WTC11 (cell line): ENCODE measurements around the gene SLAMF1. TPM values are rescaled to one million over a fixed set of nuclear protein-coding genes. Genes with fewer than 3 reads are reported as not detected.

ENCODE experiments used
- ATAC-seq: fragments of 200-7000 bp; cut with Tn5 transposase; 2 replicates; pipeline ENCODE4 v1.10.0; 2021; ENCODE audit warnings: mild to moderate bottlenecking, moderate library complexity
- CTCF ChIA-PET: fragments of 300-600 bp; sonication (Branson Sonifier 250); formaldehyde crosslinking; loops from one replicate; lab custom pipeline; 2021; ENCODE audit warnings: antibody characterized with exemption; lab: Charles Lee
- POLR2A ChIA-PET: fragments of 350-600 bp; sonication (Branson Sonifier 250); formaldehyde crosslinking; loops from one replicate; lab custom pipeline; 2021; ENCODE audit warnings: antibody characterized with exemption; lab: Charles Lee
- DNase-seq: peaks from one replicate; pipeline ENCODE4 v3.0.0; 2021; ENCODE audit warnings: low spot score
- H3K27ac Mint-ChIP-seq: 2 replicates; pipeline ENCODE4 v1.8.0; 2021; ENCODE audit warnings: mixed read lengths
- H3K27me3 Mint-ChIP-seq: 2 replicates; pipeline ENCODE4 v1.8.0; 2021; ENCODE audit warnings: low read depth, mild to moderate bottlenecking, moderate library complexity, mixed read lengths
- H3K36me3 Mint-ChIP-seq: 2 replicates; pipeline ENCODE4 v1.8.0; 2021; ENCODE audit warnings: mixed read lengths
- H3K4me1 Mint-ChIP-seq: 2 replicates; pipeline ENCODE4 v1.8.0; 2022; ENCODE audit warnings: mixed read lengths
- H3K4me3 Mint-ChIP-seq: 2 replicates; pipeline ENCODE4 v1.8.0; 2021; ENCODE audit warnings: mild to moderate bottlenecking, moderate library complexity, mixed read lengths
- H3K9me3 Mint-ChIP-seq: 2 replicates; pipeline ENCODE4 v1.8.0; 2021; ENCODE audit warnings: mixed read lengths
- ARID4B ChIP-seq: sonication (generic); formaldehyde crosslinking; IDR thresholded peaks from 2 replicates; pipeline ENCODE4 v1.8.0; 2023; ENCODE audit warnings: missing genetic modification reagents, mild to moderate bottlenecking, borderline replicate concordance
- ATF1 ChIP-seq: sonication (generic); formaldehyde crosslinking; IDR thresholded peaks from 2 replicates; pipeline ENCODE4 v1.8.1; 2023; ENCODE audit warnings: mild to moderate bottlenecking, moderate library complexity, missing genetic modification reagents
- ATF2 ChIP-seq: sonication (generic); formaldehyde crosslinking; IDR thresholded peaks from 2 replicates; pipeline ENCODE4 v1.8.1; 2022; ENCODE audit warnings: low read depth, missing genetic modification reagents, borderline replicate concordance
- CDX4 ChIP-seq: fragments of 250-450 bp; sonication (Bioruptor Pico); IDR thresholded peaks from 2 replicates; pipeline ENCODE4 v1.9.0; 2021; ENCODE audit warnings: moderate library complexity, mild to moderate bottlenecking, inconsistent platforms, borderline replicate concordance
- CREB1 ChIP-seq: sonication (generic); formaldehyde crosslinking; IDR thresholded peaks from 2 replicates; pipeline ENCODE4 v1.8.0; 2023; ENCODE audit warnings: mild to moderate bottlenecking, missing genetic modification reagents
- E2F1 ChIP-seq: sonication (generic); formaldehyde crosslinking; IDR thresholded peaks from 2 replicates; pipeline ENCODE4 v1.8.0; 2022; ENCODE audit warnings: mild to moderate bottlenecking, missing genetic modification reagents
- E2F4 ChIP-seq: sonication (generic); formaldehyde crosslinking; IDR thresholded peaks from 2 replicates; pipeline ENCODE4 v1.8.1; 2022; ENCODE audit warnings: low read depth, mild to moderate bottlenecking, moderate library complexity, missing genetic modification reagents, borderline replicate concordance
- ELF4 ChIP-seq: sonication (generic); formaldehyde crosslinking; IDR thresholded peaks from 2 replicates; pipeline ENCODE4 v1.8.1; 2022; ENCODE audit warnings: low read depth, mild to moderate bottlenecking, moderate library complexity, missing genetic modification reagents
- ETV6 ChIP-seq: sonication (generic); formaldehyde crosslinking; IDR thresholded peaks from 2 replicates; pipeline ENCODE4 v1.8.1; 2022; ENCODE audit warnings: mild to moderate bottlenecking, missing genetic modification reagents
- FOXK1 ChIP-seq: sonication (generic); formaldehyde crosslinking; IDR thresholded peaks from 2 replicates; pipeline ENCODE4 v1.8.0; 2022; ENCODE audit warnings: mild to moderate bottlenecking, moderate library complexity, missing genetic modification reagents
- FOXP4 ChIP-seq: sonication (generic); formaldehyde crosslinking; IDR thresholded peaks from 2 replicates; pipeline ENCODE4 v1.8.0; 2022; ENCODE audit warnings: mild to moderate bottlenecking, missing genetic modification reagents
- HMGXB4 ChIP-seq: sonication (generic); formaldehyde crosslinking; IDR thresholded peaks from 2 replicates; pipeline ENCODE4 v1.8.1; 2023; ENCODE audit warnings: mild to moderate bottlenecking, moderate library complexity, missing genetic modification reagents
- PRDM15 ChIP-seq: sonication (generic); formaldehyde crosslinking; IDR thresholded peaks from 2 replicates; pipeline ENCODE4 v1.8.0; 2022; ENCODE audit warnings: missing genetic modification reagents
- SMAD4 ChIP-seq: sonication (generic); formaldehyde crosslinking; IDR thresholded peaks from 2 replicates; pipeline ENCODE4 v1.8.0; 2022; ENCODE audit warnings: mild to moderate bottlenecking, missing genetic modification reagents
- SOX15 ChIP-seq: fragments of 250-450 bp; sonication (Bioruptor Pico); IDR thresholded peaks from 2 replicates; pipeline ENCODE4 v1.9.0; 2021; ENCODE audit warnings: mild to moderate bottlenecking
- USF2 ChIP-seq: sonication (generic); formaldehyde crosslinking; IDR thresholded peaks from 2 replicates; pipeline ENCODE4 v1.8.1; 2023; ENCODE audit warnings: mild to moderate bottlenecking, missing genetic modification reagents, moderate library complexity
- ZBTB21 ChIP-seq: sonication (generic); formaldehyde crosslinking; IDR thresholded peaks from 2 replicates; pipeline ENCODE4 v1.8.1; 2023; ENCODE audit warnings: mild to moderate bottlenecking, missing genetic modification reagents, borderline replicate concordance
- ZMAT4 ChIP-seq: fragments of 250-450 bp; sonication (Bioruptor Pico); IDR thresholded peaks from 2 replicates; pipeline ENCODE4 v1.9.0; 2021; ENCODE audit warnings: mild to moderate bottlenecking
- ZNF396 ChIP-seq: fragments of 250-450 bp; sonication (Bioruptor Pico); IDR thresholded peaks from 2 replicates; pipeline ENCODE4 v1.8.0; 2021; ENCODE audit warnings: mild to moderate bottlenecking, moderate library complexity, borderline replicate concordance
- total RNA-seq: library from RNA; stranded (reverse); gene quantifications from 3 replicates; pipeline ENCODE4 v1.2.3, GENCODE V29; 2021

SLAMF1 gene
- total RNA-seq, 1 experiment from 2014 or later = 0.15 TPM

- no peak for DNase-seq
- H3K36me3 Mint-ChIP-seq = no peaks in the 10 kb centered on the region
- H3K4me3 Mint-ChIP-seq = no peak overlapping the region
- TF ChIP-seq ARID4B (CRISPR knock-in tag) = no peak
- TF ChIP-seq SMAD4 (CRISPR knock-in tag) = no peak
- TF ChIP-seq E2F1 (CRISPR knock-in tag) = no peak
- TF ChIP-seq FOXP4 = no peak
- TF ChIP-seq SOX15 = no peak
- TF ChIP-seq USF2 (CRISPR knock-in tag) = no peak
- no peak for TF ChIP-seq ETV6
- no peak for TF ChIP-seq CDX4 (CRISPR knock-in tag)
- no peak for TF ChIP-seq PRDM15 (CRISPR knock-in tag)
- no peak for TF ChIP-seq ZMAT4
- no peak for TF ChIP-seq ZBTB21 (CRISPR knock-in tag)
- TF ChIP-seq ATF2 (CRISPR knock-in tag) = no peak
- TF ChIP-seq ELF4 = no peak
- TF ChIP-seq E2F4 (CRISPR knock-in tag) = no peak
- no peak for TF ChIP-seq HMGXB4 (CRISPR knock-in tag)
- TF ChIP-seq ZNF396 = no peak
- no peak for TF ChIP-seq CREB1
- no peak for TF ChIP-seq FOXK1 (CRISPR knock-in tag)
- no peak for TF ChIP-seq ATF1
- H3K4me1 Mint-ChIP-seq = peaks cover 17% of the 10 kb centered on the region
- peaks cover 21% of the 10 kb centered on the region for H3K27me3 Mint-ChIP-seq
- ATAC-seq = no peak
- H3K27ac Mint-ChIP-seq = no peak overlapping the region
- ChIA-PET POLR2A (no interaction called here), CTCF (interaction anchor here (1.3 kb wide), 1 partner anchor 33 kb away, joined by 4 read pairs; no protein-coding TSS in a partner anchor)
- peaks cover 8% of the 10 kb centered on the region; the same call in 1 of the 2 replicates for H3K9me3 Mint-ChIP-seq
Measured at GRCh38 chr1:160642281-160642644, 4.6 kb downstream of the SLAMF1 start.
